K562 (cell line): ENCODE measurements around the gene RSBN1L. TPM values are rescaled to one million over a fixed set of nuclear protein-coding genes. Genes with fewer than 3 reads are reported as not detected.

Experiments
- DNMT1 ChIP-seq: fragments of 450-650 bp; IDR thresholded peaks from 2 replicates; pipeline ENCODE4 v1.6.1; 2016; ENCODE audit warnings: antibody characterized with exemption, mild to moderate bottlenecking
- ELK3 ChIP-seq: fragments of 450-650 bp; formaldehyde crosslinking; IDR thresholded peaks from 2 replicates; pipeline ENCODE4 v1.4.0; 2020; ENCODE audit warnings: mild to moderate bottlenecking
- GTF2B ChIP-seq: IDR thresholded peaks from 2 replicates; pipeline ENCODE4 v1.6.1; 2011; ENCODE audit not compliant: insufficient read length; ENCODE audit errors: extremely low read depth
- JUN ChIP-seq, 2 experiments: sonication (generic) in 1 of 2; formaldehyde crosslinking in 1 of 2; IDR thresholded peaks; 2 replicates each; pipeline versions ENCODE4 v1.6.1 to v1.8.0; 2012 to 2022; ENCODE audit warnings: borderline replicate concordance in 2 of 2, mild to moderate bottlenecking in 2 of 2, improper control_type of control experiment in 1 of 2, low read depth in 1 of 2, low read length in 1 of 2, missing genetic modification reagents in 1 of 2
- POLR2AphosphoS5 ChIP-seq: IDR thresholded peaks from 2 replicates; pipeline ENCODE4 v1.6.1; 2011; ENCODE audit warnings: mild to moderate bottlenecking, low read depth, low read length, moderate library complexity; ENCODE audit not compliant: control insufficient read depth, insufficient read depth
- RAD21 ChIP-seq, 2 experiments: fragments of 250-450 bp in 1 of 2; fragments of 450-650 bp in 1 of 2; sonication (Bioruptor Pico) in 1 of 2; formaldehyde crosslinking in 1 of 2; IDR thresholded peaks in 1 of 2; conservative IDR thresholded peaks in 1 of 2; 2 replicates each; pipeline versions ENCODE4 v1.4.0 to v1.8.0; 2020 to 2022; ENCODE audit warnings: mild to moderate bottlenecking in 2 of 2, moderate library complexity in 1 of 2
- SIN3B ChIP-seq: fragments of 450-650 bp; IDR thresholded peaks from 2 replicates; pipeline ENCODE4 v1.6.1; 2017; ENCODE audit warnings: low read depth, mild to moderate bottlenecking, moderate library complexity
- SIRT6 ChIP-seq: IDR thresholded peaks from one replicate; pipeline ENCODE4 v1.6.1; 2012; ENCODE audit warnings: low read depth, mild to moderate bottlenecking, control low read depth, inconsistent platforms, low read length, moderate library complexity
- XRCC3 ChIP-seq: fragments of 450-650 bp; IDR thresholded peaks from 2 replicates; pipeline ENCODE4 v1.6.1; 2017; ENCODE audit warnings: mild to moderate bottlenecking, moderate library complexity
- ZNF318 ChIP-seq, 2 experiments: fragments of 450-650 bp; IDR thresholded peaks; 2 replicates each; pipeline ENCODE4 v1.6.1; 2016; ENCODE audit warnings: mild to moderate bottlenecking in 2 of 2, borderline replicate concordance in 1 of 2, low read depth in 1 of 2, moderate library complexity in 1 of 2
- ZNF518B ChIP-seq: fragments of 250-450 bp; sonication (Bioruptor Pico); IDR thresholded peaks from 2 replicates; pipeline ENCODE4 v1.5.0; 2021; ENCODE audit warnings: mild to moderate bottlenecking, moderate library complexity
- polyA plus RNA-seq, 8 experiments: library from polyadenylated mRNA; depleted of rRNA in 4 of 8; stranded (reverse) in 5 of 8; unstranded in 3 of 8; fragments of >200 nt; fragmentation: Nextera tagmentation in 2 of 8; fragmentation: Illumina TruSeq in 1 of 8; extraction: Ambion mirVana in 2 of 8; extraction: Trizol in 1 of 8; gene quantifications; 2 replicates each; pipeline versions ENCODE4 v1.2.1 to v1.2.3, GENCODE V29; 2011 to 2014; ENCODE audit warnings: inconsistent platforms in 1 of 8, missing spikeins in 1 of 8
- total RNA-seq, 7 experiments: library from RNA; depleted of rRNA in 6 of 7; stranded (reverse); fragments of >200 nt in 6 of 7; fragmentation: Illumina TruSeq in 2 of 7; extraction: Trizol in 2 of 7; gene quantifications; 2 replicates each; pipeline versions ENCODE4 v1.2.1 to v1.2.3, GENCODE V29; 2011 to 2021; ENCODE audit warnings: low replicate concordance in 1 of 7

The RSBN1L gene
- total and polyA plus RNA-seq, 9 of the 15 experiments (the other 6 are each of a cell fraction or from before 2014, with no cell fraction given): 6.2 to 35.2 (median 20.1) TPM

GRCh38 chr7:77696057-77696642 lies at the start of gene RSBN1L (continued):
- TF ChIP-seq ZNF318 (IDR thresholded peaks at IDR 0.05; ENCODE audit: borderline replicate concordance in 1 of 2, low read depth in 1 of 2): no peak
- no peak for TF ChIP-seq SIN3B
- TF ChIP-seq SIRT6: no peak
- no peak for TF ChIP-seq JUN (IDR thresholded peaks at IDR 0.05; ENCODE audit: borderline replicate concordance, low read depth, low read length)
- no peak; the same call in 1 of the 2 replicates for TF ChIP-seq JUN (CRISPR knock-in tag; IDR thresholded peaks at IDR 0.05; ENCODE audit: borderline replicate concordance)
- TF ChIP-seq RAD21 (CRISPR knock-in tag; conservative IDR thresholded peaks at IDR 0.05 in 1 of 2, IDR thresholded peaks at IDR 0.05 in 1 of 2): no peak
- no peak for TF ChIP-seq DNMT1
- no peak for TF ChIP-seq XRCC3
- TF ChIP-seq GTF2B: peak; percentile 57
- no peak for TF ChIP-seq ELK3 (CRISPR knock-in tag)
- no peak for TF ChIP-seq ZNF518B (CRISPR knock-in tag)
- peak; percentile 82 for TF ChIP-seq POLR2AphosphoS5
